ENCODE measurements around the gene ZDHHC15. TPM values are rescaled to one million over a fixed set of nuclear protein-coding genes. Genes with fewer than 3 reads are reported as not detected.
"Not testable (repeated sequence)": the region's sequence is repeated elsewhere in the genome, so short reads cannot be mapped to it uniquely, and the experiment has no call there.

ZDHHC15 gene
- polyA plus RNA-seq (2013, experiment 1 of 2; ENCODE audit: insufficient read length): 0.54 TPM
- polyA plus RNA-seq (2013, experiment 2 of 2; ENCODE audit: insufficient read length): 0.41 TPM

- peak; percentile 57 for DNase-seq
These were observed at the start of gene ZDHHC15 for GRCh38 chrX:75522565-75523431. TSS of gene ZDHHC15 (minus strand) at chrX:75523037. CDS start at chrX:75523024, 13 bp downstream.

- not testable (repeated sequence) for DNase-seq
These were observed 37.7 kb upstream of the ZDHHC15 start for GRCh38 chrX:75560544-75560943.

GRCh38 chrX:75547783-75548182, 24.9 kb upstream of the ZDHHC15 start:
- DNase-seq: no peak

GRCh38 chrX:75546724-75547511, 24.1 kb upstream of the ZDHHC15 start:
- DNase-seq: no peak

- DNase-seq: no peak
These were observed 21.9 kb upstream of the ZDHHC15 start for GRCh38 chrX:75544786-75545185.

GRCh38 chrX:75483933-75484332, 38.9 kb downstream of the ZDHHC15 start:
- no peak for DNase-seq

GRCh38 chrX:75461780-75462179, 61.1 kb downstream of the ZDHHC15 start:
- not testable (repeated sequence) for DNase-seq

- no peak for DNase-seq
These were observed 101.1 kb downstream of the ZDHHC15 start for GRCh38 chrX:75421688-75422230.

GRCh38 chrX:75407153-75407552, 115.7 kb downstream of the ZDHHC15 start:
- not testable (repeated sequence) for DNase-seq

GRCh38 chrX:75390470-75390869, 132.4 kb downstream of the ZDHHC15 start:
- DNase-seq: no peak

GRCh38 chrX:75369721-75370120, 153.1 kb downstream of the ZDHHC15 start:
- DNase-seq: no peak

- DNase-seq: no peak
These were observed 156.0 kb downstream of the ZDHHC15 start for GRCh38 chrX:75366861-75367260.

GRCh38 chrX:75365243-75365975, 157.4 kb downstream of the ZDHHC15 start:
- DNase-seq: no peak

- no peak for DNase-seq
These were observed 161.0 kb downstream of the ZDHHC15 start for GRCh38 chrX:75361788-75362187.

GRCh38 chrX:75348601-75349000, 174.2 kb downstream of the ZDHHC15 start:
- DNase-seq: not testable (repeated sequence)

GRCh38 chrX:75337525-75337924, 185.3 kb downstream of the ZDHHC15 start:
- DNase-seq: no peak

- no peak for DNase-seq
These were observed 187.7 kb downstream of the ZDHHC15 start for GRCh38 chrX:75335127-75335458.

- not testable (repeated sequence) for DNase-seq
These were observed 188.3 kb downstream of the ZDHHC15 start for GRCh38 chrX:75334407-75335126.

GRCh38 chrX:75327607-75328006, 195.2 kb downstream of the ZDHHC15 start:
- DNase-seq: no peak
